Esophagus squamous epithelium (tissue), 4 donors: ENCODE results near the gene JPT1.

Experiments
- CTCF ChIP-seq, 6 experiments: fragments of 450-650 bp in 4 of 6; fragments of 200-600 bp in 2 of 6; sonication (generic) in 2 of 6; IDR thresholded peaks; one replicate each; pipeline ENCODE4 v1.5.1; 2016 to 2019; ENCODE audit warnings: antibody characterized with exemption in 6 of 6, mild to moderate bottlenecking in 4 of 6, moderate library complexity in 4 of 6
- POLR2A ChIP-seq, 4 donors: fragments of 450-650 bp; IDR thresholded peaks; one replicate each; pipeline ENCODE4 v1.6.1; 2017; ENCODE audit warnings: antibody characterized with exemption in 4 of 4, mild to moderate bottlenecking in 4 of 4, moderate library complexity in 3 of 4

GRCh38 chr17:75176625-75177024 is 22.3 kb upstream of the JPT1 start:
- TF ChIP-seq CTCF (IDR thresholded peaks at IDR 0.05) = no peak
- no peak for TF ChIP-seq POLR2A (IDR thresholded peaks at IDR 0.05)
